CD14-positive monocyte (primary cell): ENCODE data around the gene SUPT16H. TPM values are rescaled to one million over a fixed set of nuclear protein-coding genes. Genes with fewer than 3 reads are reported as not detected.
A peak's percentile ranks its signal among the peaks of the same experiment; 100 is the strongest.

Experiments used
- DNase-seq, 3 donors: peaks; one replicate each; pipeline ENCODE4 v3.0.0-alpha.2; 2011 to 2022
- H2AFZ ChIP-seq: 2 replicates; pipeline ENCODE4 v1.6.0; 2012; ENCODE audit warnings: mild to moderate bottlenecking, low read depth, low read length, inconsistent platforms; ENCODE audit not compliant: insufficient read depth, poor library complexity, severe bottlenecking
- H3K27ac ChIP-seq, 2 donors: 1 replicate in 1 of 2; 2 replicates in 1 of 2; pipeline ENCODE4 v1.5.1; 2012 to 2013; ENCODE audit warnings: low read length in 2 of 2, control low read depth in 1 of 2, inconsistent platforms in 1 of 2, low read depth in 1 of 2, mild to moderate bottlenecking in 1 of 2
- H3K27me3 ChIP-seq, 2 donors: one replicate each; pipeline versions ENCODE4 v1.6.0 to v1.6.1; 2011 to 2013; ENCODE audit warnings: low read length in 2 of 2; ENCODE audit not compliant: control insufficient read depth in 2 of 2, insufficient read depth in 2 of 2
- H3K36me3 ChIP-seq, 2 donors: replicated peaks in 1 of 2; 1 replicate in 1 of 2; 2 replicates in 1 of 2; pipeline versions ENCODE4 v1.5.1 to v1.6.1; 2012 to 2013; ENCODE audit warnings: low read length in 2 of 2, control low read depth in 1 of 2, inconsistent platforms in 1 of 2, mild to moderate bottlenecking in 1 of 2; ENCODE audit not compliant: insufficient read depth in 2 of 2, control insufficient read depth in 1 of 2
- H3K4me1 ChIP-seq, 2 donors: 1 replicate in 1 of 2; 2 replicates in 1 of 2; pipeline versions ENCODE4 v1.5.1 to v1.6.1; 2012 to 2013; ENCODE audit warnings: low read length in 2 of 2, control low read depth in 1 of 2, inconsistent platforms in 1 of 2, mild to moderate bottlenecking in 1 of 2, moderate library complexity in 1 of 2; ENCODE audit not compliant: insufficient read depth in 2 of 2, control insufficient read depth in 1 of 2
- H3K4me2 ChIP-seq: replicated peaks from 2 replicates; pipeline ENCODE3; 2012; ENCODE audit warnings: low read length, moderate library complexity, mild to moderate bottlenecking; ENCODE audit not compliant: poor library complexity, severe bottlenecking; ENCODE audit errors: extremely low read depth
- H3K4me3 ChIP-seq, 3 experiments: fragments of 200-600 bp in 1 of 3; sonication (generic) in 1 of 3; replicated peaks in 1 of 3; 1 replicate in 2 of 3; 2 replicates in 1 of 3; pipeline ENCODE4 v1.5.1; 2011 to 2013; ENCODE audit warnings: low read length in 3 of 3, mild to moderate bottlenecking in 3 of 3, control low read depth in 2 of 3, low read depth in 2 of 3, inconsistent platforms in 1 of 3, moderate library complexity in 1 of 3
- H3K79me2 ChIP-seq: 2 replicates; pipeline ENCODE4 v1.6.0; 2012; ENCODE audit warnings: mild to moderate bottlenecking, control low read depth, inconsistent platforms, low read length, moderate library complexity; ENCODE audit not compliant: insufficient read depth
- H3K9ac ChIP-seq: 2 replicates; pipeline ENCODE4 v1.6.0; 2017; ENCODE audit warnings: low read length, mild to moderate bottlenecking; ENCODE audit not compliant: insufficient read depth, poor library complexity, severe bottlenecking
- H3K9me3 ChIP-seq, 2 donors: replicated peaks in 1 of 2; 1 replicate in 1 of 2; 2 replicates in 1 of 2; pipeline versions ENCODE4 v1.5.1 to v1.6.1; 2012 to 2013; ENCODE audit warnings: low read length in 2 of 2, control low read depth in 1 of 2; ENCODE audit not compliant: control insufficient read depth in 1 of 2, insufficient read depth in 1 of 2
- H4K20me1 ChIP-seq: 2 replicates; pipeline ENCODE4 v1.6.0; 2012; ENCODE audit warnings: mild to moderate bottlenecking, low read length, control low read depth, moderate library complexity; ENCODE audit not compliant: insufficient read depth
- H3K27ac Mint-ChIP-seq, 7 donors: one replicate each; pipeline ENCODE4 v1.8.0; 2020; ENCODE audit warnings: mild to moderate bottlenecking in 7 of 7, mixed read lengths in 7 of 7, moderate library complexity in 6 of 7, inconsistent platforms in 2 of 7
- H3K27me3 Mint-ChIP-seq, 3 donors: one replicate each; pipeline ENCODE4 v1.8.0; 2021 to 2022; ENCODE audit warnings: low read depth in 3 of 3, mild to moderate bottlenecking in 3 of 3, mixed read lengths in 3 of 3, moderate library complexity in 3 of 3, inconsistent platforms in 1 of 3
- H3K36me3 Mint-ChIP-seq, 2 donors: one replicate each; pipeline ENCODE4 v1.8.0; 2020; ENCODE audit warnings: mixed read lengths in 2 of 2, inconsistent platforms in 1 of 2, mild to moderate bottlenecking in 1 of 2
- H3K4me1 Mint-ChIP-seq: one replicate; pipeline ENCODE4 v1.8.0; 2020; ENCODE audit warnings: mild to moderate bottlenecking, mixed read lengths
- H3K4me3 Mint-ChIP-seq, 2 donors: one replicate each; pipeline ENCODE4 v1.8.0; 2020; ENCODE audit warnings: mild to moderate bottlenecking in 2 of 2, mixed read lengths in 2 of 2, moderate library complexity in 1 of 2
- H3K9me3 Mint-ChIP-seq, 7 donors: one replicate each; pipeline ENCODE4 v1.8.0; 2020 to 2022; ENCODE audit warnings: mixed read lengths in 7 of 7, mild to moderate bottlenecking in 6 of 7, moderate library complexity in 6 of 7, inconsistent platforms in 2 of 7
- WGBS: methylation state at CpG from one replicate; pipeline ENCODE4 v1.1.5; 2013; ENCODE audit warnings: missing lambda C conversion rate; ENCODE audit not compliant: insufficient coverage; 5-methylcytosine and 5-hydroxymethylcytosine counted together
- intact Hi-C, 2 donors: fragments of 100-400 bp; cut with micrococcal nuclease; formaldehyde crosslinking; loops; one replicate each; pipeline versions ENCODE4 v1.15.0 to v1.15.1; 2023
- polyA plus RNA-seq, 3 donors: library from polyadenylated mRNA; depleted of rRNA in 1 of 3; unstranded in 2 of 3; stranded (reverse) in 1 of 3; fragments of 300-500 nt in 2 of 3; fragments of >200 nt in 1 of 3; fragmentation: Illumina TruSeq in 2 of 3; gene quantifications; 1 replicate in 2 of 3; 2 replicates in 1 of 3; pipeline ENCODE4 v1.2.3, GENCODE V29; 2012 to 2021
- TF ChIP-seq, protein P1 (sequence below): fragments of 200-600 bp; IDR thresholded peaks from one replicate; pipeline ENCODE4 v1.8.0; 2022; ENCODE audit warnings: antibody characterized with exemption, mild to moderate bottlenecking

Gene SUPT16H
- polyA plus RNA-seq, 3 donors = 15.7 to 37.3 (median 26.6) TPM

DNA sequence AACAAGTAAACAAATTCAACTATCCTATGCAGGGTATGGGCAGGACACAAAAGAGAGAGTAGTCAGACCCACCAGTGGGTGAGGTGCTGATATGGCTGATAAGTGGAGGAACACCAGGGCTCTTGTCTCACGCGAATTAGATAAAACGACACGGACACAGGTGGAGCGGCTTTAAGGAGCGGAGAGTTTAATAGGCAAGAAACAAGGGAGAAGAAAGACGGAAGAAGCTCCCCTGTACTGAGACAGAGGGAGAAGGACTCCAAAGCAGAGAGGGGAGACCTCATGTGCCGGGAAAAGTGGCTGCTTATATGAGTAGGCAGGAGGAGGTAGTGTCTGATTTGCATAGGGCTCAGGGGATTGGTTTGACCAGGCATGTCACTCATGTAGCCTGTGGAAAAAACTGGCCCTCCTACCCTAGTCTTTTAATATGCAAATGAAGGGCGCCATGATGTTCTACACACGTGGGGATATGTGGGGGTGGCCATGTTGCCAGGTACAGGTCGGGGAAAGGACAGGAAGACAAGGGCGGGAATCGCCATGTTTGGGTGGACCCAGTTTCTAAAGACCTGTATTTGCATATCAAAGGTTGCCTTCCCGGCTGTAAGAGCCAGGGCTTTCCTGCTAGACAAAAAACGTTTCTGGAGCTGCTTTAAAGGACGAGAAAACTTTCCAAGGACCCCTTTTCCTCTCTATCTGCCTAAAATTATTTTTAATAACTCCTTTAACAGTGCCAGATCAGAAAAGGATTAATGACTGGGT lies 75.2 kb downstream of the SUPT16H start:
- Mint-ChIP-seq H3K4me3 (peak overlapping the region; percentile 87 to 95), H3K27ac (peak overlapping the region; percentile 73 to 92 (median 86)), H3K36me3 (no peaks in the 10 kb centered on the region), H3K4me1 (peaks cover 22% of the 10 kb centered on the region), H3K9me3 (peaks cover 0 to 3% (median 0%) of the 10 kb centered on the region in 7 donors), H3K27me3 (peaks cover 3 to 12% (median 4%) of the 10 kb centered on the region in 3 donors)
- WGBS = 9% methylated on average over 14 of the region's 16 CpGs
- Histone ChIP-seq H3K4me1 (peaks cover 25% of the 10 kb centered on the region in 2 donors), H3K4me3 (peak overlapping the region; percentile 53 to 73 (median 69)), H3K27me3 (no peaks in the 10 kb centered on the region), H3K9ac (no peak overlapping the region), H3K79me2 (no peaks in the 10 kb centered on the region), H3K9me3 (no peaks in the 10 kb centered on the region), H3K27ac (peak overlapping the region in 1 of 2 donors; percentile 2), H3K4me2 (peak overlapping the region; percentile 78), H3K36me3 (no peaks in the 10 kb centered on the region), H2AFZ (peak overlapping the region; percentile 81), H4K20me1 (no peaks in the 10 kb centered on the region)
- intact Hi-C loops = no loop called here
- peak; percentile 64 to 85 (median 83) for DNase-seq
- TF ChIP-seq, protein P1, sequence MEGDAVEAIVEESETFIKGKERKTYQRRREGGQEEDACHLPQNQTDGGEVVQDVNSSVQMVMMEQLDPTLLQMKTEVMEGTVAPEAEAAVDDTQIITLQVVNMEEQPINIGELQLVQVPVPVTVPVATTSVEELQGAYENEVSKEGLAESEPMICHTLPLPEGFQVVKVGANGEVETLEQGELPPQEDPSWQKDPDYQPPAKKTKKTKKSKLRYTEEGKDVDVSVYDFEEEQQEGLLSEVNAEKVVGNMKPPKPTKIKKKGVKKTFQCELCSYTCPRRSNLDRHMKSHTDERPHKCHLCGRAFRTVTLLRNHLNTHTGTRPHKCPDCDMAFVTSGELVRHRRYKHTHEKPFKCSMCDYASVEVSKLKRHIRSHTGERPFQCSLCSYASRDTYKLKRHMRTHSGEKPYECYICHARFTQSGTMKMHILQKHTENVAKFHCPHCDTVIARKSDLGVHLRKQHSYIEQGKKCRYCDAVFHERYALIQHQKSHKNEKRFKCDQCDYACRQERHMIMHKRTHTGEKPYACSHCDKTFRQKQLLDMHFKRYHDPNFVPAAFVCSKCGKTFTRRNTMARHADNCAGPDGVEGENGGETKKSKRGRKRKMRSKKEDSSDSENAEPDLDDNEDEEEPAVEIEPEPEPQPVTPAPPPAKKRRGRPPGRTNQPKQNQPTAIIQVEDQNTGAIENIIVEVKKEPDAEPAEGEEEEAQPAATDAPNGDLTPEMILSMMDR = no peak

DNA sequence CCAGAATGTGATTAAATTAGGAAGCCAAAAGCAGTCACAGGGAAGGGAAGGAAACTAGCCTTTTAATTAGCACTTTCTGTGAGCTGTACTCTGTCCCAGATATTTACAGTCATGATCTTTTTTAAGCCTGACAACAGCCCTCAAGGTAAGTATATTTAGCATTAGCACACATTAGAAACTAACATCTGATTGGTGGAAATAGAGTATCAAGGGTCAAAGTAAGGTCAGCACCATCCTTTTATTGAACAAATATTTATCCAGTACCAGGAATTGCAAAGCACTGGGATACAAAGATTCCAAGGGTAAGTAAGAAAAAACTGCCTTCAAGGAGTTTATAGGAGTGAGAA lies 75.7 kb downstream of the SUPT16H start:
- DNase-seq = no peak
- TF ChIP-seq, protein P1 = no peak

More for the DNA sequence above, 75.7 kb downstream of the SUPT16H start:
- Mint-ChIP-seq H3K4me1 (peaks cover 16% of the 10 kb centered on the region), H3K27me3 (peaks cover 3 to 12% (median 5%) of the 10 kb centered on the region in 3 donors), H3K9me3 (peaks cover 0 to 3% (median 0%) of the 10 kb centered on the region in 7 donors), H3K4me3 (peak overlapping the region; percentile 87 to 95), H3K27ac (peak overlapping the region in 6 of 7 donors; percentile 73 to 92 (median 87)), H3K36me3 (no peaks in the 10 kb centered on the region)
- no peaks in the 10 kb centered on the region for H3K79me2 ChIP-seq
- H3K36me3 ChIP-seq = no peaks in the 10 kb centered on the region
- peak overlapping the region; percentile 81 for H2AFZ ChIP-seq
- intact Hi-C loops = no loop called here
- H3K4me3 ChIP-seq = peak overlapping the region; percentile 53 to 73 (median 69)
- H4K20me1 ChIP-seq = no peaks in the 10 kb centered on the region
- no peak overlapping the region for H3K9ac ChIP-seq
- no peaks in the 10 kb centered on the region for H3K27me3 ChIP-seq
- H3K9me3 ChIP-seq = no peaks in the 10 kb centered on the region
- H3K4me2 ChIP-seq = peak overlapping the region; percentile 78
- no peak overlapping the region for H3K27ac ChIP-seq
- H3K4me1 ChIP-seq = peaks cover 19% of the 10 kb centered on the region in 2 donors
